ENCODE data around the gene HLA-B. TPM values are rescaled to one million over a fixed set of nuclear protein-coding genes. Genes with fewer than 3 reads are reported as not detected.

The HLA-B gene
- total RNA-seq, 1 experiment from 2014 or later = 415 TPM

- no peak for DNase-seq (ENCODE audit: low read depth)
Measured at GRCh38 chr6:31352683-31353383, 4.1 kb downstream of the HLA-B start.

- no peak for DNase-seq (ENCODE audit: low read depth)
Measured at GRCh38 chr6:31352310-31352682, 4.7 kb downstream of the HLA-B start.

GRCh38 chr6:31351401-31352309 lies 5.3 kb downstream of the HLA-B start:
- DNase-seq (ENCODE audit: low read depth) = no peak

- DNase-seq (ENCODE audit: low read depth) = no peak
Measured at GRCh38 chr6:31351033-31351380, 6.0 kb downstream of the HLA-B start.

GRCh38 chr6:31350196-31351032 lies 6.6 kb downstream of the HLA-B start:
- DNase-seq (ENCODE audit: low read depth) = no peak

GRCh38 chr6:31349301-31349700 lies 7.7 kb downstream of the HLA-B start:
- DNase-seq (ENCODE audit: low read depth) = no peak

- DNase-seq (ENCODE audit: low read depth) = no peak
Measured at GRCh38 chr6:31345026-31345730, 11.8 kb downstream of the HLA-B start.

GRCh38 chr6:31340228-31340627 lies 16.8 kb downstream of the HLA-B start:
- DNase-seq (ENCODE audit: low read depth) = no peak

GRCh38 chr6:31339210-31339609 lies 17.8 kb downstream of the HLA-B start:
- DNase-seq (ENCODE audit: low read depth) = no peak

GRCh38 chr6:31336896-31337496 lies 20.0 kb downstream of the HLA-B start:
- DNase-seq (ENCODE audit: low read depth) = no peak

GRCh38 chr6:31332637-31333602 lies 24.1 kb downstream of the HLA-B start:
- no peak for DNase-seq (ENCODE audit: low read depth)

GRCh38 chr6:31328355-31328960 lies 28.5 kb downstream of the HLA-B start:
- no peak for DNase-seq (ENCODE audit: low read depth)

- DNase-seq (ENCODE audit: low read depth) = no peak
Measured at GRCh38 chr6:31321820-31322219, 35.2 kb downstream of the HLA-B start.

- DNase-seq (ENCODE audit: low read depth) = no peak
Measured at GRCh38 chr6:31321005-31321707, 35.8 kb downstream of the HLA-B start.

GRCh38 chr6:31317036-31317435 lies 39.9 kb downstream of the HLA-B start:
- DNase-seq (ENCODE audit: low read depth) = no peak

GRCh38 chr6:31309641-31310040 lies 47.3 kb downstream of the HLA-B start:
- no peak for DNase-seq (ENCODE audit: low read depth)

GRCh38 chr6:31308845-31309175 lies 48.2 kb downstream of the HLA-B start:
- DNase-seq (ENCODE audit: low read depth) = no peak

GRCh38 chr6:31308050-31308844 lies 48.7 kb downstream of the HLA-B start:
- DNase-seq (ENCODE audit: low read depth) = peak; percentile 85

Measured in Daoy (cell line).